Measurements from ENCODE around the gene RWDD3.

The RWDD3 gene

DNA sequence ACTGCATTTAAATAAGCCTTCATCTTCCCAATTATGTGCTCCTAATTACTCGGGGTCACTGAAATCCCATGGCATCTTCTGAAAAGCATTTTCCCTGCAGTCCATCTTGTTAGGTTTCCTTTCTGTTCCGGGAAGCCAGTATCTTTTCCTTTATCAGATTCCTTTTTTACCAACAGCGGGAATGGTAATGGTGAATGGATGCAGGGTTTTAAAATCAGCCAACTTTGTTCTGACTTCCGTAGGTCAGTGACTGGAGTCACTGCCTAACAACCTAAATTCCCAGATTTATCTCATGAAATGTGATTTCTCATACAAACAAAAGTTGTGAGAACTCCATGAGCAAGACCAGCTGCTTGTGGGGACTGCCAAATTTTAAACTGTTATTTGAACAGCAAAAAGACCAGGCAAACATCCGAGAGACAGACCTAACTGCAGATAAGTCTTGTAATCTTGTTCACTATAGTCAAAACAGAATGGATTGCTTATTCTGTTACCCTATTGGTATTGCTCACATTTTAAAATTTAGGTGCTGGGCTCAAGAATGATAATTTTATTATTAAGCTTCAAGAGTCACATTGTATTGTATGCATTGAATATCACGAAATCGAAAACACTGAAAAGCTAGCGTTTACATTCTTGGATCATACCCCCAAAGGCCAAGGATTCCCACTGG, 1.2 kb upstream of the RWDD3 start:
- TF ChIP-seq, protein P1, sequence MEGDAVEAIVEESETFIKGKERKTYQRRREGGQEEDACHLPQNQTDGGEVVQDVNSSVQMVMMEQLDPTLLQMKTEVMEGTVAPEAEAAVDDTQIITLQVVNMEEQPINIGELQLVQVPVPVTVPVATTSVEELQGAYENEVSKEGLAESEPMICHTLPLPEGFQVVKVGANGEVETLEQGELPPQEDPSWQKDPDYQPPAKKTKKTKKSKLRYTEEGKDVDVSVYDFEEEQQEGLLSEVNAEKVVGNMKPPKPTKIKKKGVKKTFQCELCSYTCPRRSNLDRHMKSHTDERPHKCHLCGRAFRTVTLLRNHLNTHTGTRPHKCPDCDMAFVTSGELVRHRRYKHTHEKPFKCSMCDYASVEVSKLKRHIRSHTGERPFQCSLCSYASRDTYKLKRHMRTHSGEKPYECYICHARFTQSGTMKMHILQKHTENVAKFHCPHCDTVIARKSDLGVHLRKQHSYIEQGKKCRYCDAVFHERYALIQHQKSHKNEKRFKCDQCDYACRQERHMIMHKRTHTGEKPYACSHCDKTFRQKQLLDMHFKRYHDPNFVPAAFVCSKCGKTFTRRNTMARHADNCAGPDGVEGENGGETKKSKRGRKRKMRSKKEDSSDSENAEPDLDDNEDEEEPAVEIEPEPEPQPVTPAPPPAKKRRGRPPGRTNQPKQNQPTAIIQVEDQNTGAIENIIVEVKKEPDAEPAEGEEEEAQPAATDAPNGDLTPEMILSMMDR (IDR thresholded peaks at IDR 0.05; ENCODE audit: low read depth, low read length), result no peak
- Histone ChIP-seq H3K36me3 (no peaks in the 10 kb centered on the region), H3K27me3 (no peaks in the 10 kb centered on the region), H3K9me3 (no peaks in the 10 kb centered on the region), H3K4me3 (ENCODE audit: low read depth, low read length) (no peak overlapping the region), H3K4me1 (no peaks in the 10 kb centered on the region; the same call in 1 of the 2 replicates)
- DNase-seq, result no peak

DNA sequence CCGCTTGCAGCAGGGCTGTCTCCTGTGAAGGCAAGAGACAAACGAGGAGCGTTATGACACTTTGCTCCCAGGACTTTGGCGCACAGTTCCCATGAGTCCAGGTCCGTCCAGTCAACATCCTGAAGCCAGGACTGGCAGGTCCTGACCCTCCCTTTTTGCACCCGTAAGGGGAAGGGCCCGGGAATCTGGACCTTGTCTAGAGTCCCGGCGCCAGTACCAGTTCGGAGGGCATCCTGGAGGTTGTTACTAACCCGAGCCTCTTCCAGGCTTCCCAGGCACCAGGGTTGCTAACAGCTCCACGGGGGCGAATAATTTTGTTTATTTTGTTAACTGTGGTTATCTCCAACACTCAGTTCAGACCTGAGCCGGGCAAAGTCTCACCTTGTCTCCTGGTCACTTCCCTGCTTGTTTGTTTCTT, 682 bp upstream of the RWDD3 start:
- no peak for DNase-seq
- Histone ChIP-seq H3K4me1 (no peaks in the 10 kb centered on the region; the same call in 1 of the 2 replicates), H3K36me3 (no peaks in the 10 kb centered on the region), H3K4me3 (ENCODE audit: low read depth, low read length) (peak overlapping the region; percentile 69), H3K9me3 (no peaks in the 10 kb centered on the region), H3K27me3 (no peaks in the 10 kb centered on the region)
- TF ChIP-seq, protein P1 (IDR thresholded peaks at IDR 0.05; ENCODE audit: low read depth, low read length), result no peak

DNA sequence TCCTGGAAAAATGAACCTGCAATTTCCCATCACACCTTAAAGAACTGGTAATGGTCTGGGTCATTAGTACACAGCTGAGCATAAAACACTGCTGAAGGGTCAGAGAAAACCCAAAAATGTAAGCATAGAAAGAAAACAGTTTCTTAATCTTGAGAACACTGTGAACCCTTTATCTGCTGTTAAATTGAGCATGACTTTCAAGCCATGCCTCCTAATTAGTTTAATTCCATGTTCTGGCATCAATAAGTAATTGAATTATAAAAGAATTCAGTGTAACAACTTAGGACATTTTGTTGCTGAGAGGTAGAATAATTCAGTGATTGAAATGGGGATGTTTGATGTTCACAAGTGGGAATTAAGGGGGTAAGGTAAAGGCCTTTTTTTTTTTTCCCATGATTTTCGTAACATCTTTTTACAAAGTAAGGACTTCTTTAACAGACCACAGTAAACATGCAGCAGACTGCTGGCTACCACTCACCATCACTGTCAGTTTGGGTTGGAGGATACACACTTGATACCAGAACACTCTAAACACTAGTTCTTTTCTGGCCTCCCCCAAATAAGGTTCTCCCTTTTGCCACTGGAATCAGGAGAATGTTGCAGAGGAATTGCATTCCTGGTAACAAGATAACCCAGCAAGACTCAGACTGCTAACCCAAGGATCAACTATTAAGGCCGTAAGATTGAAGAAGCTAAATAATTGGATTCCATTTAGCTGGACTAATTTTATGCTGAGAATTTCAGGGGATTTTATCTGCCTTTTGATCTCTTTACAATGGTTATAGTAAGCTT, 3.0 kb downstream of the RWDD3 start:
- Histone ChIP-seq H3K4me1 (no peaks in the 10 kb centered on the region; the same call in 1 of the 2 replicates), H3K9me3 (no peaks in the 10 kb centered on the region), H3K4me3 (ENCODE audit: low read depth, low read length) (no peak overlapping the region), H3K36me3 (no peaks in the 10 kb centered on the region), H3K27me3 (no peaks in the 10 kb centered on the region)
- no peak for DNase-seq
- TF ChIP-seq, protein P1 (IDR thresholded peaks at IDR 0.05; ENCODE audit: low read depth, low read length), result no peak

DNA sequence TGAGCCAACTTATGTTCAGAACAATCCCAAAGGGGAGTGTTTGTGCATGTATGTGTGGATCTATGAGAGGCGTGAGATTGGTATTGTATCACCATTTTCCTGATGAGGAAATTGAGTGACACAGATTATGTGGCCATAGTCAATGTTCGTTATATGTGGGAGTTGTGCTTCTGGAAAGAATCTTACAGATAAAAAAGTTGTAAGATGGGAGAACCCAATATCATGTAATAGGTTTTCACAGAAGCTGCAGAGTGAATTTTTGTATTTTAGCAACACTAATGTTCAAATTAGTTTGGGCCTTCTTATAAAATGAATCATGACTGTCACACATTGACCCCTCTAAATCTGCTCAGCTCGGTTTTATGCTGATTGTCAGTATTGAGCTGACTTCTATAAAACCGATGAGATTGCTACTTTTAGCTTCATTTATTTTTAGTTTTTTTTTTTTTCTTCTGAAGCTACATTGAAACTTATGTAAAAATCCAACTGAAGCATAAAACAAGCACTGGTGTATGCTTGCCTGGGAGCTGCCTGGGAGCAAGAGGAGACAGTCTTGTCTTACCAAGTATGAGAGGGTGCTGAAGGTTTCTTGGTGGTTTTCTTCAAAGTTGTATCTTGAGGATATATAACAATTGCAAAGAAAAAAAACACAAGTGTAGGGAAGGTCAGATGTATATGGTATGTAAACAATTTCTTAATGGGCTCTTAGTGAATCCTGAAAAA, 4.1 kb downstream of the RWDD3 start:
- TF ChIP-seq, protein P1 (IDR thresholded peaks at IDR 0.05; ENCODE audit: low read depth, low read length), result no peak
- Histone ChIP-seq H3K9me3 (no peaks in the 10 kb centered on the region), H3K36me3 (no peaks in the 10 kb centered on the region), H3K27me3 (no peaks in the 10 kb centered on the region), H3K4me1 (no peaks in the 10 kb centered on the region; the same call in 1 of the 2 replicates), H3K4me3 (ENCODE audit: low read depth, low read length) (no peak overlapping the region)
- no peak for DNase-seq

DNA sequence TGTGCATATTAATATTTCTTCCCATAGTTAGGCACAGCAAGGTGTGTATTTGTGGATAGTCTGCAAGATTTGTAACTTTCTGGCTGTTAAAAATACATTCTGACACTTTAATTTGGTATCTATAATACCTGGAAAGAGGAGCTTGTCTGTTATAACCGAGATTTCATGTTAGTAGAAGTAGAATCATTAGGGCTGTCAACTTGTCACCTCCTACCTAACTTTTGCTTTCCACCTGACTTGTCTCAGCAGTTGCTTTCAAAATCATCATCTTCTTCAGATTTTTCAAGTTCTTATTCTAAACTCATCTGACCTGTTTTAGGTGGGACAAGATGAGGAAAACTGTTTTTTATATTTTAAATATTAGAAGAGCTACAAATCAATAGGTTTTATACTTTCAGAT, 11.0 kb downstream of the RWDD3 start:
- Histone ChIP-seq H3K36me3 (no peaks in the 10 kb centered on the region), H3K4me3 (ENCODE audit: low read depth, low read length) (no peak overlapping the region), H3K9me3 (no peaks in the 10 kb centered on the region), H3K27me3 (no peaks in the 10 kb centered on the region), H3K4me1 (peaks cover 3% of the 10 kb centered on the region; the same call in 1 of the 2 replicates)
- TF ChIP-seq, protein P1 (IDR thresholded peaks at IDR 0.05; ENCODE audit: low read depth, low read length), result no peak
- no peak for DNase-seq
